Measurements from ENCODE around the gene AMT. TPM values are rescaled to one million over a fixed set of nuclear protein-coding genes. Genes with fewer than 3 reads are reported as not detected.

The AMT gene
- total RNA-seq, 1 donor = 1.1 TPM

DNA sequence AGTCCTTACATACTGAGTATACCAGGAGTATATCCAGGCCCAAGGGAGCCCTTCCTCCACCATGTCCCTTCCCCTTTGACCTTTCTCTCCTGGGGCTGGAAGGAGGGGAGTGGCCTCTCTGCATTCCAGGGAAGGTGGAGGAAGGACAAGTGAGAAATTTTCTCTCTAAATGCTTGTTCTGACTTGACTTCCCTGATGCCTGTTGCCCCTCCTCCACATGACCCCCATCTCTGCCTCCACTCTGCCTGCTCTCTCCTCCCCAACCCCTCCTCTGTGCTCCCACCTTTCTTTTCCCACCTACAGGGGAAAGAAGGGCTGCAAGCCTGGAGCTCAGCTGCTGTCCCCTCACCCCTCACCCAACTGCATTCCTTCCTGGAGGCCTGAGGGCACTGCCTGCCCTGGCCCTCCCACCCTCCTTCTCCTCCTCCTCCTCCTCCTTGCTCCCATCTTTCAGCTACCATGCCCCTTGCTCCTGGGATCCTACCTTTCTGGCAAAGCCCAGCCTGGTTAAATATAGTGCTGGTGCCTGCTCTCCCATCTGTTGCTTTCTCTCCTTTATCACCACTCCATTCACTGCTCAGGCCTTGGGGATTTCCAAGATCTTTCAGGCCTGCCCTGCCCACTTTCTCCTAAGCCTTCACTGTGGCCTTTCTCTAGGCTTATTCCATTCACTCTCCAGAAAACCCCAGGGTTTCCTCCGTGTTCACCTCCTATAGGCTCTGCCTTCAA is 39.3 kb upstream of the AMT start:
- peaks cover 10% of the 10 kb centered on the region for H3K4me1 ChIP-seq (ENCODE audit: insufficient read depth, low read length)
- peak overlapping the region; percentile 65 for H2AFZ ChIP-seq (ENCODE audit: low read length)
- no peak overlapping the region for H3K4me2 ChIP-seq (ENCODE audit: insufficient read depth, low read length)
- no peaks in the 10 kb centered on the region for H4K20me1 ChIP-seq (ENCODE audit: insufficient read depth, low read length)
- TF ChIP-seq, protein P1, sequence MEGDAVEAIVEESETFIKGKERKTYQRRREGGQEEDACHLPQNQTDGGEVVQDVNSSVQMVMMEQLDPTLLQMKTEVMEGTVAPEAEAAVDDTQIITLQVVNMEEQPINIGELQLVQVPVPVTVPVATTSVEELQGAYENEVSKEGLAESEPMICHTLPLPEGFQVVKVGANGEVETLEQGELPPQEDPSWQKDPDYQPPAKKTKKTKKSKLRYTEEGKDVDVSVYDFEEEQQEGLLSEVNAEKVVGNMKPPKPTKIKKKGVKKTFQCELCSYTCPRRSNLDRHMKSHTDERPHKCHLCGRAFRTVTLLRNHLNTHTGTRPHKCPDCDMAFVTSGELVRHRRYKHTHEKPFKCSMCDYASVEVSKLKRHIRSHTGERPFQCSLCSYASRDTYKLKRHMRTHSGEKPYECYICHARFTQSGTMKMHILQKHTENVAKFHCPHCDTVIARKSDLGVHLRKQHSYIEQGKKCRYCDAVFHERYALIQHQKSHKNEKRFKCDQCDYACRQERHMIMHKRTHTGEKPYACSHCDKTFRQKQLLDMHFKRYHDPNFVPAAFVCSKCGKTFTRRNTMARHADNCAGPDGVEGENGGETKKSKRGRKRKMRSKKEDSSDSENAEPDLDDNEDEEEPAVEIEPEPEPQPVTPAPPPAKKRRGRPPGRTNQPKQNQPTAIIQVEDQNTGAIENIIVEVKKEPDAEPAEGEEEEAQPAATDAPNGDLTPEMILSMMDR (IDR thresholded peaks at IDR 0.05; ENCODE audit: extremely low read depth, low read depth, low read length) = no peak
- H3K79me2 ChIP-seq (ENCODE audit: insufficient read depth, low read length) = no peaks in the 10 kb centered on the region
- no peak overlapping the region for H3K4me3 ChIP-seq (ENCODE audit: insufficient read depth, low read length)
- H3K27me3 ChIP-seq (ENCODE audit: insufficient read depth, low read length) = no peaks in the 10 kb centered on the region
- no peak overlapping the region for H3K27ac ChIP-seq (ENCODE audit: low read depth, low read length)
- peak; percentile 63 for DNase-seq (ENCODE audit: insufficient read length, low spot score, missing footprints)
- no peaks in the 10 kb centered on the region for H3K36me3 ChIP-seq (ENCODE audit: insufficient read depth, low read length)
- H3K9me3 ChIP-seq (ENCODE audit: low read depth, low read length) = no peaks in the 10 kb centered on the region

- H4K20me1 ChIP-seq (ENCODE audit: insufficient read depth, low read length) = no peaks in the 10 kb centered on the region
- H3K4me2 ChIP-seq (ENCODE audit: insufficient read depth, low read length) = no peak overlapping the region
- no peaks in the 10 kb centered on the region for H3K79me2 ChIP-seq (ENCODE audit: insufficient read depth, low read length)
- H3K36me3 ChIP-seq (ENCODE audit: insufficient read depth, low read length) = no peaks in the 10 kb centered on the region
- H3K27me3 ChIP-seq (ENCODE audit: insufficient read depth, low read length) = no peaks in the 10 kb centered on the region
- DNase-seq (ENCODE audit: insufficient read length, low spot score, missing footprints) = peak; percentile 59
- no peak overlapping the region for H2AFZ ChIP-seq (ENCODE audit: low read length)
- no peaks in the 10 kb centered on the region for H3K9me3 ChIP-seq (ENCODE audit: low read depth, low read length)
- no peak overlapping the region for H3K27ac ChIP-seq (ENCODE audit: low read depth, low read length)
- H3K4me3 ChIP-seq (ENCODE audit: insufficient read depth, low read length) = no peak overlapping the region
- TF ChIP-seq, protein P1 (IDR thresholded peaks at IDR 0.05; ENCODE audit: extremely low read depth, low read depth, low read length) = no peak
- peaks cover 12% of the 10 kb centered on the region for H3K4me1 ChIP-seq (ENCODE audit: insufficient read depth, low read length)
Observed at GRCh38 chr3:49460956-49461355, 38.7 kb upstream of the AMT start.

GRCh38 chr3:49460188-49460890 is 38.1 kb upstream of the AMT start:
- Histone ChIP-seq H3K27ac (ENCODE audit: low read depth, low read length) (no peak overlapping the region), H3K36me3 (ENCODE audit: insufficient read depth, low read length) (no peaks in the 10 kb centered on the region), H3K79me2 (ENCODE audit: insufficient read depth, low read length) (no peaks in the 10 kb centered on the region), H3K4me2 (ENCODE audit: insufficient read depth, low read length) (no peak overlapping the region), H2AFZ (ENCODE audit: low read length) (no peak overlapping the region), H3K9me3 (ENCODE audit: low read depth, low read length) (no peaks in the 10 kb centered on the region), H3K4me3 (ENCODE audit: insufficient read depth, low read length) (no peak overlapping the region), H3K4me1 (ENCODE audit: insufficient read depth, low read length) (peaks cover 13% of the 10 kb centered on the region), H4K20me1 (ENCODE audit: insufficient read depth, low read length) (no peaks in the 10 kb centered on the region), H3K27me3 (ENCODE audit: insufficient read depth, low read length) (no peaks in the 10 kb centered on the region)
- peak; percentile 51 for DNase-seq (ENCODE audit: insufficient read length, low spot score, missing footprints)
- TF ChIP-seq, protein P1 (IDR thresholded peaks at IDR 0.05; ENCODE audit: extremely low read depth, low read depth, low read length) = no peak

- Histone ChIP-seq H2AFZ (ENCODE audit: low read length) (no peak overlapping the region), H3K79me2 (ENCODE audit: insufficient read depth, low read length) (no peaks in the 10 kb centered on the region), H3K27ac (ENCODE audit: low read depth, low read length) (no peak overlapping the region), H3K4me2 (ENCODE audit: insufficient read depth, low read length) (no peak overlapping the region), H3K4me1 (ENCODE audit: insufficient read depth, low read length) (peaks cover 12% of the 10 kb centered on the region), H4K20me1 (ENCODE audit: insufficient read depth, low read length) (no peaks in the 10 kb centered on the region), H3K36me3 (ENCODE audit: insufficient read depth, low read length) (no peaks in the 10 kb centered on the region), H3K4me3 (ENCODE audit: insufficient read depth, low read length) (no peak overlapping the region), H3K27me3 (ENCODE audit: insufficient read depth, low read length) (no peaks in the 10 kb centered on the region), H3K9me3 (ENCODE audit: low read depth, low read length) (no peaks in the 10 kb centered on the region)
- DNase-seq (ENCODE audit: insufficient read length, low spot score, missing footprints) = no peak
- TF ChIP-seq, protein P1 (IDR thresholded peaks at IDR 0.05; ENCODE audit: extremely low read depth, low read depth, low read length) = no peak
Observed at GRCh38 chr3:49456466-49456865, 34.2 kb upstream of the AMT start.

Measured in osteoblast (primary cell).